D721Med (cell line): ENCODE measurements around the gene SLC22A5.

Experiments used
- DNase-seq: peaks from one replicate; pipeline ENCODE4 v3.0.0; 2011; ENCODE audit warnings: low spot score; ENCODE audit not compliant: insufficient read length
- FAIRE-seq: peaks from 2 replicates; lab custom pipeline; 2011; peaks lifted over from hg19 to GRCh38; lab: Jason Lieb, UNC
- CTCF ChIP-seq: IDR thresholded peaks from 2 replicates; pipeline ENCODE4 v1.5.1; 2012; ENCODE audit warnings: mild to moderate bottlenecking, control low read depth; ENCODE audit not compliant: insufficient read depth; ENCODE audit errors: missing control alignments

SLC22A5 gene

GRCh38 chr5:132372127-132372526 lies 2.6 kb downstream of the SLC22A5 start:
- FAIRE-seq (no peak), DNase-seq (no peak)
- no peak for TF ChIP-seq CTCF

- TF ChIP-seq CTCF = no peak
- DNase-seq (no peak), FAIRE-seq (no peak)
Measured at GRCh38 chr5:132372542-132372941, 3.0 kb downstream of the SLC22A5 start.

GRCh38 chr5:132375957-132376356 lies 6.4 kb downstream of the SLC22A5 start:
- FAIRE-seq (no peak), DNase-seq (no peak)
- no peak for TF ChIP-seq CTCF

- FAIRE-seq (no peak), DNase-seq (no peak)
- no peak for TF ChIP-seq CTCF
Measured at GRCh38 chr5:132376694-132377641, 7.5 kb downstream of the SLC22A5 start.

- DNase-seq (no peak), FAIRE-seq (no peak)
- no peak for TF ChIP-seq CTCF
Measured at GRCh38 chr5:132377738-132378137, 8.2 kb downstream of the SLC22A5 start.

- no peak for FAIRE-seq
- TF ChIP-seq CTCF = no peak
- no peak for DNase-seq
Measured at GRCh38 chr5:132378580-132378979, 9.1 kb downstream of the SLC22A5 start.

GRCh38 chr5:132380047-132380446 lies 10.5 kb downstream of the SLC22A5 start:
- no peak for TF ChIP-seq CTCF
- no peak for FAIRE-seq
- DNase-seq = no peak
